ENCODE results near the gene HLA-DQB1. TPM values are rescaled to one million over a fixed set of nuclear protein-coding genes. Genes with fewer than 3 reads are reported as not detected.
"Not testable (repeated sequence)": the region's sequence is repeated elsewhere in the genome, so short reads cannot be mapped to it uniquely, and the experiment has no call there.

The HLA-DQB1 gene
- total RNA-seq, 1 experiment from 2014 or later: 3.8 TPM

GRCh38 chr6:32658268-32658897 is 8.1 kb downstream of the HLA-DQB1 start:
- DNase-seq: no peak
- intact Hi-C loops (cut with micrococcal nuclease; ENCODE audit: unreplicated experiment): no loop called here
- ChIA-PET CTCF (no interaction called here), POLR2A (ENCODE audit: unreplicated experiment) (no interaction called here)
- no peaks in the 10 kb centered on the region for H3F3A ChIP-seq (ENCODE audit: insufficient read depth, low read depth)
- no peaks in the 10 kb centered on the region for H3K4me1 ChIP-seq (replicated peaks; ENCODE audit: insufficient read depth)
- H3K9me3 ChIP-seq (ENCODE audit: insufficient read depth, low read depth): no peaks in the 10 kb centered on the region
- no peaks in the 10 kb centered on the region for H3K79me2 ChIP-seq (ENCODE audit: low read depth)
- H3K4me3 ChIP-seq: no peak overlapping the region
- H2AFZ ChIP-seq: no peak overlapping the region
- no peaks in the 10 kb centered on the region for H3K9me2 ChIP-seq (ENCODE audit: insufficient read depth)
- BruUV-seq (replicated peaks): no TSS peak
- no peaks in the 10 kb centered on the region for H3K36me3 ChIP-seq (ENCODE audit: low read depth)
- no peaks in the 10 kb centered on the region for H4K20me1 ChIP-seq (ENCODE audit: insufficient read depth)
- H3K4me2 ChIP-seq: no peak overlapping the region
- H3K27ac ChIP-seq: no peak overlapping the region
- peaks cover 9% of the 10 kb centered on the region for H3K27me3 ChIP-seq (ENCODE audit: insufficient read depth, low read depth)
- TF ChIP-seq EZH2 (IDR thresholded peaks at IDR 0.05; ENCODE audit: low read depth) (no peak), CTCF (conservative IDR thresholded peaks at IDR 0.05) (no peak)

GRCh38 chr6:32657819-32658218 is 8.6 kb downstream of the HLA-DQB1 start:
- H3K27me3 ChIP-seq (ENCODE audit: insufficient read depth, low read depth); DNase-seq; POLR2A ChIA-PET (ENCODE audit: unreplicated experiment); H3K27ac ChIP-seq; H3K4me2 ChIP-seq; H4K20me1 ChIP-seq (ENCODE audit: insufficient read depth); H3K79me2 ChIP-seq (ENCODE audit: low read depth); intact Hi-C loops (cut with micrococcal nuclease; ENCODE audit: unreplicated experiment); H2AFZ ChIP-seq; H3K9me2 ChIP-seq (ENCODE audit: insufficient read depth); H3K36me3 ChIP-seq (ENCODE audit: low read depth); H3F3A ChIP-seq (ENCODE audit: insufficient read depth, low read depth); H3K4me1 ChIP-seq (replicated peaks; ENCODE audit: insufficient read depth); H3K9me3 ChIP-seq (ENCODE audit: insufficient read depth, low read depth); H3K4me3 ChIP-seq; BruUV-seq (replicated peaks); CTCF ChIA-PET: not testable (repeated sequence)

- H3K4me2 ChIP-seq; H2AFZ ChIP-seq; H3K4me3 ChIP-seq; H3K27ac ChIP-seq; H3K4me1 ChIP-seq (replicated peaks; ENCODE audit: insufficient read depth); H3K79me2 ChIP-seq (ENCODE audit: low read depth); H3K27me3 ChIP-seq (ENCODE audit: insufficient read depth, low read depth); POLR2A ChIA-PET (ENCODE audit: unreplicated experiment); H3K36me3 ChIP-seq (ENCODE audit: low read depth); H4K20me1 ChIP-seq (ENCODE audit: insufficient read depth); H3F3A ChIP-seq (ENCODE audit: insufficient read depth, low read depth); DNase-seq; BruUV-seq (replicated peaks); intact Hi-C loops (cut with micrococcal nuclease; ENCODE audit: unreplicated experiment); CTCF ChIA-PET; H3K9me2 ChIP-seq (ENCODE audit: insufficient read depth); H3K9me3 ChIP-seq (ENCODE audit: insufficient read depth, low read depth): not testable (repeated sequence)
These were observed 9.1 kb downstream of the HLA-DQB1 start for GRCh38 chr6:32657329-32657728.

- ChIA-PET CTCF (no interaction called here), POLR2A (ENCODE audit: unreplicated experiment) (no interaction called here)
- Histone ChIP-seq H3K9me3 (ENCODE audit: insufficient read depth, low read depth) (no peaks in the 10 kb centered on the region), H3K4me3 (no peak overlapping the region), H3K27ac (no peak overlapping the region), H3K4me1 (replicated peaks; ENCODE audit: insufficient read depth) (no peaks in the 10 kb centered on the region), H3F3A (ENCODE audit: insufficient read depth, low read depth) (no peaks in the 10 kb centered on the region), H4K20me1 (ENCODE audit: insufficient read depth) (no peaks in the 10 kb centered on the region), H3K36me3 (ENCODE audit: low read depth) (no peaks in the 10 kb centered on the region), H2AFZ (no peak overlapping the region), H3K9me2 (ENCODE audit: insufficient read depth) (no peaks in the 10 kb centered on the region), H3K79me2 (ENCODE audit: low read depth) (no peaks in the 10 kb centered on the region), H3K4me2 (no peak overlapping the region), H3K27me3 (ENCODE audit: insufficient read depth, low read depth) (peaks cover 9% of the 10 kb centered on the region)
- no peak for TF ChIP-seq CTCF (conservative IDR thresholded peaks at IDR 0.05)
- TF ChIP-seq EZH2 (IDR thresholded peaks at IDR 0.05; ENCODE audit: low read depth): no peak
- DNase-seq: no peak
- intact Hi-C loops (cut with micrococcal nuclease; ENCODE audit: unreplicated experiment): no loop called here
- BruUV-seq (replicated peaks): no TSS peak
These were observed 11.2 kb downstream of the HLA-DQB1 start for GRCh38 chr6:32655203-32655710.
